GM12878 (cell line): Measurements from ENCODE around the gene ENTREP1. TPM values are rescaled to one million over a fixed set of nuclear protein-coding genes. Genes with fewer than 3 reads are reported as not detected.

Source experiments
- ATAC-seq: fragments of 200-7000 bp; cut with Tn5 transposase; 3 replicates; pipeline ENCODE4 v1.9.1; 2020; ENCODE audit warnings: mild to moderate bottlenecking, moderate library complexity
- BruUV-seq: library from RNA; stranded (reverse); fragments of 400-500 nt; replicated peaks from 2 replicates; lab custom pipeline; 2021; lab: Mats Ljungman, UMichigan
- CTCF ChIA-PET: fragments of 300-600 bp; sonication (Branson Sonifier 250); formaldehyde crosslinking; extraction: SDS; loops from one replicate; lab custom pipeline; 2021; ENCODE audit warnings: inconsistent platforms; lab: Yijun Ruan, JAX
- POLR2A ChIA-PET: fragments of 350-600 bp; formaldehyde crosslinking; extraction: SDS; loops from one replicate; lab custom pipeline; 2021; ENCODE audit warnings: inconsistent platforms; lab: Charles Lee
- RAD21 ChIA-PET: fragments of 300-600 bp; sonication (Branson Sonifier 250); formaldehyde crosslinking; loops from one replicate; lab custom pipeline; 2023; ENCODE audit warnings: antibody characterized with exemption; ENCODE audit not compliant: unreplicated experiment; lab: Charles Lee
- SMC1A ChIA-PET: fragments of 300-600 bp; sonication (Branson Sonifier 250); formaldehyde crosslinking; loops from one replicate; lab custom pipeline; 2023; ENCODE audit not compliant: unreplicated experiment, uncharacterized antibody; lab: Charles Lee
- DNase-seq: peaks from one replicate; pipeline ENCODE4 v3.0.0-alpha.2; 2011; ENCODE audit warnings: low read depth, low spot score
- FAIRE-seq: peaks from 3 replicates; lab custom pipeline; 2011; peaks lifted over from hg19 to GRCh38; lab: Jason Lieb, UNC
- H2AFZ ChIP-seq: 2 replicates; pipeline ENCODE4 v1.6.0; 2011; ENCODE audit warnings: low read depth, low read length, control low read depth; ENCODE audit not compliant: control insufficient read depth
- H3K27ac ChIP-seq: 2 replicates; pipeline ENCODE4 v1.5.1; 2011; ENCODE audit warnings: control low read depth; ENCODE audit not compliant: control insufficient read depth, insufficient read depth
- H3K27me3 ChIP-seq, 2 experiments: replicated peaks in 1 of 2; 2 replicates each; pipeline versions ENCODE4 v1.6.0 to v1.6.1; 2011; ENCODE audit warnings: low read length in 1 of 2; ENCODE audit not compliant: control insufficient read depth in 2 of 2, insufficient read depth in 2 of 2
- H3K36me3 ChIP-seq, 2 experiments: 2 replicates each; pipeline ENCODE4 v1.5.1; 2011; ENCODE audit warnings: low read length in 1 of 2; ENCODE audit not compliant: control insufficient read depth in 2 of 2, insufficient read depth in 2 of 2
- H3K4me1 ChIP-seq: 2 replicates; pipeline ENCODE4 v1.6.1; 2011; ENCODE audit warnings: mild to moderate bottlenecking, low read length, moderate library complexity, mixed read lengths; ENCODE audit not compliant: control insufficient read depth, insufficient read depth
- H3K4me2 ChIP-seq: 2 replicates; pipeline ENCODE4 v1.6.0; 2011; ENCODE audit warnings: control low read depth; ENCODE audit not compliant: control insufficient read depth, insufficient read depth
- H3K4me3 ChIP-seq: fragments of 200-600 bp; sonication (generic); 2 replicates; pipeline ENCODE4 v1.5.1; 2016
- H3K79me2 ChIP-seq: 2 replicates; pipeline ENCODE4 v1.6.0; 2011; ENCODE audit warnings: low read length; ENCODE audit not compliant: control insufficient read depth, insufficient read depth
- H3K9ac ChIP-seq: 2 replicates; pipeline ENCODE4 v1.8.0; 2011; ENCODE audit warnings: low read length, control low read depth, mixed read lengths; ENCODE audit not compliant: control insufficient read depth, insufficient read depth
- H3K9me3 ChIP-seq: replicated peaks from 3 replicates; pipeline ENCODE4 v1.5.1; 2011; ENCODE audit warnings: mild to moderate bottlenecking, low read length; ENCODE audit not compliant: control insufficient read depth, insufficient read depth
- H4K20me1 ChIP-seq: 2 replicates; pipeline ENCODE4 v1.6.0; 2011; ENCODE audit not compliant: control insufficient read depth, insufficient read depth
- CTCF ChIP-seq, 3 experiments: IDR thresholded peaks in 2 of 3; conservative IDR thresholded peaks in 1 of 3; 2 replicates each; pipeline ENCODE4 v1.5.1; 2011; ENCODE audit warnings: low read depth in 3 of 3, low read length in 3 of 3, mild to moderate bottlenecking in 3 of 3, control low read depth in 2 of 3, moderate library complexity in 2 of 3, inconsistent platforms in 1 of 3, mixed read lengths in 1 of 3; ENCODE audit not compliant: control insufficient read depth in 2 of 3, insufficient read depth in 1 of 3; ENCODE audit errors: extremely low read depth in 1 of 3
- EED ChIP-seq: sonication (generic); IDR thresholded peaks from 2 replicates; pipeline ENCODE4 v1.6.1; 2016; ENCODE audit warnings: antibody characterized with exemption, low read depth
- ESRRA ChIP-seq: IDR thresholded peaks from 2 replicates; pipeline ENCODE4 v1.6.1; 2012; ENCODE audit warnings: mild to moderate bottlenecking, low read length, improper control_type of control experiment
- IRF3 ChIP-seq: fragments of 450-650 bp; IDR thresholded peaks from 2 replicates; pipeline ENCODE4 v1.6.1; 2014; ENCODE audit warnings: mild to moderate bottlenecking
- MEF2B ChIP-seq: fragments of 450-650 bp; IDR thresholded peaks from 2 replicates; pipeline ENCODE4 v1.6.1; 2018; ENCODE audit warnings: mild to moderate bottlenecking, moderate library complexity; ENCODE audit not compliant: partially characterized antibody, poor library complexity, severe bottlenecking
- SMARCA5 ChIP-seq: fragments of 450-650 bp; IDR thresholded peaks from 2 replicates; pipeline ENCODE4 v1.6.1; 2017; ENCODE audit warnings: mild to moderate bottlenecking
- SREBF1 ChIP-seq: IDR thresholded peaks from 2 replicates; pipeline ENCODE4 v1.6.1; 2012; ENCODE audit warnings: mild to moderate bottlenecking, low read length
- TCF12 ChIP-seq: IDR thresholded peaks from 2 replicates; pipeline ENCODE4 v1.6.1; 2011; ENCODE audit warnings: low read depth, mild to moderate bottlenecking, low read length
- ZBTB4 ChIP-seq: fragments of 450-650 bp; formaldehyde crosslinking; IDR thresholded peaks from 2 replicates; pipeline ENCODE4 v1.4.0; 2022; ENCODE audit warnings: mild to moderate bottlenecking, moderate library complexity
- WGBS: methylation state at CpG from one replicate; pipeline ENCODE4 v1.1.6; 2016; ENCODE audit warnings: low lambda C conversion rate; ENCODE audit not compliant: insufficient replicate concordance, insufficient coverage; ENCODE audit errors: missing lambda C conversion rate; 5-methylcytosine and 5-hydroxymethylcytosine counted together
- in situ Hi-C: fragments of 300-500 bp; cut with MboI; formaldehyde crosslinking; loops from 9 replicates; pipeline ENCODE4 v1.14.3; 2018; ENCODE audit warnings: mixed read lengths
- intact Hi-C: fragments of 100-400 bp; cut with micrococcal nuclease; formaldehyde crosslinking; loops from one replicate; pipeline ENCODE4 v1.14.2; 2022; ENCODE audit not compliant: unreplicated experiment
- polyA plus RNA-seq, 11 experiments: library from polyadenylated mRNA; depleted of rRNA in 4 of 11; unstranded in 6 of 11; stranded (reverse) in 5 of 11; fragments of >200 nt; fragmentation: Nextera tagmentation in 4 of 11; fragmentation: Illumina TruSeq in 1 of 11; extraction: Ambion mirVana in 4 of 11; extraction: Trizol in 1 of 11; gene quantifications; 1 replicate in 1 of 11; 2 replicates in 10 of 11; pipeline versions ENCODE4 v1.2.1 to v1.2.3, GENCODE V29; 2011 to 2016; ENCODE audit warnings: inconsistent platforms in 2 of 11, missing spikeins in 2 of 11, low read depth in 1 of 11
- total RNA-seq, 4 experiments: library from RNA; depleted of rRNA in 3 of 4; stranded (reverse); fragments of >200 nt in 3 of 4; fragmentation: Illumina TruSeq in 1 of 4; extraction: Trizol in 1 of 4; gene quantifications; 2 replicates each; pipeline versions ENCODE4 v1.2.1 to v1.2.3, GENCODE V29; 2013 to 2021

Gene ENTREP1
- total and polyA plus RNA-seq, 10 of the 15 experiments (the other 5 are each of a cell fraction or from before 2014, with no cell fraction given) = not detected

GRCh38 chr9:69339620-69340019 is 14.6 kb downstream of the ENTREP1 start (continued):
- TF ChIP-seq CTCF (IDR thresholded peaks at IDR 0.05 in 2 of 3, conservative IDR thresholded peaks at IDR 0.05 in 1 of 3; ENCODE audit: control insufficient read depth in 2 of 3, extremely low read depth in 1 of 3, insufficient read depth in 1 of 3, low read depth in 3 of 3, low read length in 3 of 3) (no peak), ZBTB4 (CRISPR knock-in tag) (no peak), EED (no peak), ESRRA (no peak), SREBF1 (no peak), SMARCA5 (no peak)

- H4K20me1 ChIP-seq = no peaks in the 10 kb centered on the region
- POLR2A ChIA-PET = no interaction called here
- H3K9ac ChIP-seq = no peak overlapping the region
- FAIRE-seq = no peak
- no peak overlapping the region for H3K4me3 ChIP-seq
- no peak for DNase-seq
- 0% methylated on average over 1 of the region's 3 CpGs for WGBS
- no peak overlapping the region for H2AFZ ChIP-seq
- TF ChIP-seq SREBF1 = no peak
- TF ChIP-seq TCF12 = no peak
- no peak for TF ChIP-seq MEF2B
- no peak for TF ChIP-seq IRF3
- no peaks in the 10 kb centered on the region for H3K4me1 ChIP-seq
- ATAC-seq = no peak
- CTCF ChIA-PET = no interaction called here
- intact Hi-C loops (no loop called here), in situ Hi-C loops (no loop called here)
- H3K9me3 ChIP-seq = no peaks in the 10 kb centered on the region
- no peaks in the 10 kb centered on the region for H3K27me3 ChIP-seq
- SMC1A ChIA-PET = no interaction called here
- H3K36me3 ChIP-seq = no peaks in the 10 kb centered on the region
- no TSS peak for BruUV-seq
- no peak overlapping the region for H3K4me2 ChIP-seq
- no peaks in the 10 kb centered on the region for H3K79me2 ChIP-seq
- H3K27ac ChIP-seq = no peak overlapping the region
- RAD21 ChIA-PET = no interaction called here
These were observed 15.6 kb downstream of the ENTREP1 start for GRCh38 chr9:69340631-69341030.
